ENCODE data around the gene B3GNT3. TPM values are rescaled to one million over a fixed set of nuclear protein-coding genes. Genes with fewer than 3 reads are reported as not detected.

B3GNT3 gene
- total and polyA plus RNA-seq, 2 of the 13 experiments (the other 11 are each of a cell fraction or from before 2014, with no cell fraction given): 0.86 to 4.0 TPM

GRCh38 chr19:17811103-17811502 is 16.2 kb downstream of the B3GNT3 start (continued):
- TF ChIP-seq ZSCAN30 (CRISPR knock-in tag; IDR thresholded peaks at IDR 0.05): no peak
- TF ChIP-seq KIAA2018 (CRISPR knock-in tag; IDR thresholded peaks at IDR 0.05; ENCODE audit: borderline replicate concordance): no peak
- no peak for TF ChIP-seq THAP9 (CRISPR knock-in tag; IDR thresholded peaks at IDR 0.05; ENCODE audit: borderline replicate concordance)
- TF ChIP-seq ZMYM3 (CRISPR knock-in tag; IDR thresholded peaks at IDR 0.05): no peak
- TF ChIP-seq DRAP1 (CRISPR knock-in tag; IDR thresholded peaks at IDR 0.05): no peak
- no peak for TF ChIP-seq PRDM4 (CRISPR knock-in tag; IDR thresholded peaks at IDR 0.05; ENCODE audit: borderline replicate concordance)
- no peak for TF ChIP-seq MEIS2 (CRISPR knock-in tag; IDR thresholded peaks at IDR 0.05)
- no peak for TF ChIP-seq TCF12 (IDR thresholded peaks at IDR 0.05)
- no peak for TF ChIP-seq TCF12 (CRISPR knock-in tag; IDR thresholded peaks at IDR 0.05)
- no peak for TF ChIP-seq NR1H2 (CRISPR knock-in tag; IDR thresholded peaks at IDR 0.05; ENCODE audit: borderline replicate concordance, low read depth)
- TF ChIP-seq FOXO4 (CRISPR knock-in tag; conservative IDR thresholded peaks at IDR 0.05): no peak
- TF ChIP-seq SSRP1 (CRISPR knock-in tag; IDR thresholded peaks at IDR 0.05): no peak
- no peak for TF ChIP-seq ZNF362 (CRISPR knock-in tag; IDR thresholded peaks at IDR 0.05; ENCODE audit: borderline replicate concordance)

Data from HepG2 (cell line).